Duodenal mucosa (tissue), 2 donors: ENCODE data around the gene TMOD2.

Experiments
- H3K27ac ChIP-seq: one replicate; pipeline ENCODE4 v1.7.0; 2013; ENCODE audit warnings: low read depth, low read length
- H3K27me3 ChIP-seq, 2 donors: one replicate each; pipeline ENCODE4 v1.7.0; 2013; ENCODE audit warnings: low read length in 2 of 2, control low read depth in 1 of 2; ENCODE audit not compliant: insufficient read depth in 2 of 2, control insufficient read depth in 1 of 2
- H3K36me3 ChIP-seq, 2 donors: one replicate each; pipeline ENCODE4 v1.7.0; 2013; ENCODE audit warnings: low read length in 2 of 2, control low read depth in 1 of 2; ENCODE audit not compliant: insufficient read depth in 2 of 2, control insufficient read depth in 1 of 2
- H3K4me1 ChIP-seq, 2 donors: one replicate each; pipeline ENCODE4 v1.7.0; 2013; ENCODE audit warnings: low read length in 2 of 2, control low read depth in 1 of 2; ENCODE audit not compliant: insufficient read depth in 2 of 2, control insufficient read depth in 1 of 2
- H3K4me3 ChIP-seq, 2 donors: one replicate each; pipeline ENCODE4 v1.7.0; 2013; ENCODE audit warnings: low read length in 2 of 2, low read depth in 1 of 2
- H3K9ac ChIP-seq, 2 donors: one replicate each; pipeline ENCODE4 v1.7.0; 2013; ENCODE audit warnings: low read length in 2 of 2, low read depth in 1 of 2
- H3K9me3 ChIP-seq, 2 donors: one replicate each; pipeline ENCODE4 v1.7.0; 2013; ENCODE audit warnings: low read length in 2 of 2, control low read depth in 1 of 2; ENCODE audit not compliant: control insufficient read depth in 1 of 2

The TMOD2 gene

DNA sequence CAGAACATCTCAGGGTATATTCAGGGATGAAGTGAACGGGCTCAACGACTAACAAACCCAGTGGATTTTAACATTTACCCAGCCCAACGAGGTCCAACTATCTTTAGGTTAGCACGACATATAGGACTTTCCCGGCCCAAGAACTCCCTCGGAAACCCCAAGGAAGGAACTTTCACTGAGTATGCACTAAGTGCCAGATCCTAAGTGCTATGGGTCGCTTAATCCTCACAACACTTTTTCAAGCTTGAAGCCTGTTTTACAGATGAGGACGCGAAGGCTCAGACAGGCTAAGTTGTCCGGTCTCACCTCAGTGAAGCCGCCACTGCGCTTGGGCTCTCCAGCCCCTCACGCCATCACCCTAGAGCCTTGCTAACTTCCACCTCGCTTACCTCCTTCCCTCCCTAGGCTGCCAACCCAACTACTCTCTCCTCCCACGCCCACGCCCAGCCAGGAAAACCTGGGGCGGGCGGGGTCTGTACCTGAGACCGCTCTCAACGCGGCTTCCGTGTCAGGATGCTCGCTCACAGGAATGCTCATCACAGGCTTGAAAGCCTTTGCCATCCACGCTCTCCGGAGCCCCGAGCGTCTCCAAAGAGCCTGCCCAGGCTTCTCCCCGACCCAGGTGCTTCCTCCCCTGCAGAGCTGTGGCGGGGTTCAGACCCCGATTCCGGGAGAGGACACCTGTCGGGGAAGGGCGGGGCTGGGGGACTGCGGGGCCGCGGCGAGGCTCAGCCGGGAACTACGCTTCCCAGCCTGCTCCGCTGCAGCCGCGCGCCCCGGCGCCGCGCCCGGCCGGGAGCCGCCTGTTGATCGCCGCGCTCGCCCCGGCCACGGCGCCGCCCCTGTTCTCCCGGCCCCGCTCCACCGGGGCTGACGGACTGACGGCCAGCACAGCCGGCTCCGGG lies at the start of gene TMOD2:
TSS of gene TMOD2 (plus strand) at position 806 of the 905 bp plus-strand sequence. CDS start 14,845 bp downstream, outside the sequence.
- H3K9ac ChIP-seq = peak within 1 kb of the TSS; percentile 22 to 38
- H3K4me3 ChIP-seq = peak within 1 kb of the TSS; percentile 75 to 77
- peaks cover 10 to 46% of the 10 kb centered on the region in 2 donors for H3K27me3 ChIP-seq
- H3K27ac ChIP-seq = no peak within 1 kb of the TSS
- H3K9me3 ChIP-seq = no peaks in the 10 kb centered on the region
- H3K36me3 ChIP-seq = no peaks in the 10 kb centered on the region
- peaks cover 16% of the 10 kb centered on the region in 2 donors for H3K4me1 ChIP-seq

DNA sequence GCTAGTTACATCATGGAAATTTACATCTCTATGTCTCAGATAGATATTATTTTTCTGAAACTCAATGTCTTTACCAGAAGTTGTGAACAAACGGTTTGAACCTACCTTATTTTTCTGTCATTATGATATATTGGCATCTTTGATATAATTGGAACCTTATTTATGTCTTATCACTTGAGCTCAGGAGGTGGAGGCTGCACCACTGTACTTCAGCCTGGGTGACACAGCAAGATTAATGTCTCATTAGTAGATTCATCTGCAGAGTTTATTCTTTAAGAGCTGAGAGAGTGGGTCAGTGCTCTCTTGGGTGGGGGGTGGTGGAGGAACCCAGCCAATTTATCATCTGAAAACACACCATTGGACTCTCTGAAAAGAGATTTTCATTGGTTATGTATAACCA lies 48.7 kb upstream of the TMOD2 start:
- Histone ChIP-seq H3K4me3 (no peak overlapping the region), H3K4me1 (no peaks in the 10 kb centered on the region), H3K9ac (no peak overlapping the region), H3K9me3 (no peaks in the 10 kb centered on the region), H3K27me3 (peaks cover 0 to 10% of the 10 kb centered on the region in 2 donors), H3K27ac (no peak overlapping the region), H3K36me3 (no peaks in the 10 kb centered on the region)

GRCh38 chr15:51706291-51706690 lies 45.1 kb upstream of the TMOD2 start:
- no peaks in the 10 kb centered on the region for H3K27me3 ChIP-seq
- H3K9ac ChIP-seq = no peak overlapping the region
- H3K4me3 ChIP-seq = no peak overlapping the region
- H3K9me3 ChIP-seq = no peaks in the 10 kb centered on the region
- no peaks in the 10 kb centered on the region for H3K4me1 ChIP-seq
- no peak overlapping the region for H3K27ac ChIP-seq
- H3K36me3 ChIP-seq = no peaks in the 10 kb centered on the region

DNA sequence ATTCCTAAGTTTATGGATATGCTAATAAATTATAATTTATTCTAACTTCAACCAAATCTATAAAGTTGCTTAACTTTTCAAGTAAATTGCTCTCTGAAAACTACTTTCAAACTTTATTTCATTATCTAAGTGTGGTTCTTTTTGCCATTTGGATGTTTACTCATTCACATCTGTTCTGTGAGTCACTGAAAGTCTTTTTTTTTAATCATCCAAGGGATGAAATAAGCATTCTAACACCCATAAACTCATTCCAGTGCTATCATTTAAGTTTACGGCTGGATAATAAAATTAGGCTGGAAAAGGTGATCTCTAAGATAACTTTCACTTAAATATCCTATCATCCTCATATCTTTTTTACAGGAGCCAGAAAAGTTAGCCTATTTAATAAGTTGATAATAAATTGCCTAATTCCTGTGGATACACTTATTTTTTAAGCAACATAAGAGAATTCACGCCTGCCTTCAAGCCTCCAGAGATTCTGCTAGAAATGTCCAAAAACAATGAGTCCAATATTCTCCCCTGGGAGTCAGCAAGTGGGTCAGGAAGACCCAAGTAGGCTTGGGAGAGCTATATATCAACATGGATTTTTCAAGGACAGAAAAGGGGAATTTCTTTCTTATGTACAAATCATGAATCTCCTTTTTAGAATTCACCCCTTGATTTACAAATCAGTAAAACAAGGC lies 44.3 kb upstream of the TMOD2 start:
- Histone ChIP-seq H3K4me1 (no peaks in the 10 kb centered on the region), H3K27ac (no peak overlapping the region), H3K4me3 (no peak overlapping the region), H3K9ac (no peak overlapping the region), H3K27me3 (no peaks in the 10 kb centered on the region), H3K36me3 (no peaks in the 10 kb centered on the region), H3K9me3 (no peaks in the 10 kb centered on the region)

GRCh38 chr15:51708013-51708412 lies 43.4 kb upstream of the TMOD2 start:
- no peaks in the 10 kb centered on the region for H3K27me3 ChIP-seq
- H3K4me1 ChIP-seq = no peaks in the 10 kb centered on the region
- H3K4me3 ChIP-seq = no peak overlapping the region
- no peaks in the 10 kb centered on the region for H3K9me3 ChIP-seq
- H3K9ac ChIP-seq = no peak overlapping the region
- H3K36me3 ChIP-seq = no peaks in the 10 kb centered on the region
- H3K27ac ChIP-seq = no peak overlapping the region

GRCh38 chr15:51709031-51709430 lies 42.4 kb upstream of the TMOD2 start:
- Histone ChIP-seq H3K27ac (no peak overlapping the region), H3K27me3 (no peaks in the 10 kb centered on the region), H3K9me3 (no peaks in the 10 kb centered on the region), H3K4me3 (no peak overlapping the region), H3K9ac (no peak overlapping the region), H3K36me3 (no peaks in the 10 kb centered on the region), H3K4me1 (no peaks in the 10 kb centered on the region)

DNA sequence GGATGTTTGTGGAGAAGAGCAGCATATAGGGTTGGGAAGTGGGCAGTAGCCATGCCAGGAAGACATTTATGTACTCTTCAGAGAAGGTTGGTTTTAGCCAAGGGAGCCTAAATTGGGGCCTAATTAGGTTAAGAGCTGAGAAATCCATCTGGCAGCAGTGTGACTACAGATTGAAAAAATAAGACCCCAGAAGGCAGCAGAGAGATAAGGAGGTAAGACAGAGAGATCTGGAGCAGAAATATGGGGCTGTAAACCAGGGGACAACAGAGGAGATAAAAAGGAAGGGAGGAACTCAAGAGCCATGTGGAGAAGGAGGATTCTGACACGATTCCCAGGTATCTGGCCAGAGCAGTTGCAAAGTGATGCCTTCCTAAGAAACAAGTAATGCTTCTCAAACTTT lies 37.2 kb upstream of the TMOD2 start:
- H3K27ac ChIP-seq = no peak overlapping the region
- H3K4me3 ChIP-seq = no peak overlapping the region
- no peak overlapping the region for H3K9ac ChIP-seq
- no peaks in the 10 kb centered on the region for H3K27me3 ChIP-seq
- H3K9me3 ChIP-seq = no peaks in the 10 kb centered on the region
- no peaks in the 10 kb centered on the region for H3K36me3 ChIP-seq
- H3K4me1 ChIP-seq = peaks cover 14 to 25% of the 10 kb centered on the region in 2 donors

- Histone ChIP-seq H3K4me1 (peaks cover 20 to 32% of the 10 kb centered on the region in 2 donors), H3K36me3 (no peaks in the 10 kb centered on the region), H3K27ac (no peak overlapping the region), H3K9me3 (no peaks in the 10 kb centered on the region), H3K9ac (no peak overlapping the region), H3K4me3 (no peak overlapping the region), H3K27me3 (no peaks in the 10 kb centered on the region)
Measured at GRCh38 chr15:51714911-51715310, 36.5 kb upstream of the TMOD2 start.

DNA sequence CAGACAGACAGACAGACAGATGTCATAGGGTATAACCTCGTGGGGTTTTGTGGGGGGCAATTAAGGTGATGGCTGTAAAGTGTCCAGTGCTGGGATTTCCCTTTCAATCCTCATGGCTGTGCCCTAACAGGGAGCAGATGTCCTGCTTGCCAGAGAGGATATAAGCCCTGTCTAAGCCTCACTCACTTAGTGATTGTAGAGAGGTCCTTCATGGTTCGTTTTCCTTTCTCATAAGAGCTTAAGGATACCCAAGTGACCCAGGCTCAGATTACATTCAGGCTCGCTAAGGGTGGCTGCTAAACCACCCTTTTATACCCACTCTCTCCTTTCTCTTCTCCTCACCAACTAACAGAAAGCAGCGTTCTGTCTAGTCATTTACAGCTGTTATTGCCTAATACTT lies 33.2 kb upstream of the TMOD2 start:
- Histone ChIP-seq H3K27ac (no peak overlapping the region), H3K4me3 (no peak overlapping the region), H3K27me3 (no peaks in the 10 kb centered on the region), H3K9ac (no peak overlapping the region), H3K9me3 (no peaks in the 10 kb centered on the region), H3K4me1 (peaks cover 30 to 45% of the 10 kb centered on the region in 2 donors), H3K36me3 (no peaks in the 10 kb centered on the region)

GRCh38 chr15:51718746-51719145 lies 32.7 kb upstream of the TMOD2 start:
- H3K36me3 ChIP-seq = no peaks in the 10 kb centered on the region

More at GRCh38 chr15:51718746-51719145, 32.7 kb upstream of the TMOD2 start:
- Histone ChIP-seq H3K27ac (no peak overlapping the region), H3K9ac (no peak overlapping the region), H3K4me3 (no peak overlapping the region), H3K27me3 (no peaks in the 10 kb centered on the region), H3K4me1 (peaks cover 30 to 45% of the 10 kb centered on the region in 2 donors), H3K9me3 (no peaks in the 10 kb centered on the region)
